ENCODE measurements around the gene ARID1B. TPM values are rescaled to one million over a fixed set of nuclear protein-coding genes. Genes with fewer than 3 reads are reported as not detected.

The ARID1B gene
- total RNA-seq, 4 donors from 2014 or later: 70.5 to 135 (median 78.2) TPM

DNA sequence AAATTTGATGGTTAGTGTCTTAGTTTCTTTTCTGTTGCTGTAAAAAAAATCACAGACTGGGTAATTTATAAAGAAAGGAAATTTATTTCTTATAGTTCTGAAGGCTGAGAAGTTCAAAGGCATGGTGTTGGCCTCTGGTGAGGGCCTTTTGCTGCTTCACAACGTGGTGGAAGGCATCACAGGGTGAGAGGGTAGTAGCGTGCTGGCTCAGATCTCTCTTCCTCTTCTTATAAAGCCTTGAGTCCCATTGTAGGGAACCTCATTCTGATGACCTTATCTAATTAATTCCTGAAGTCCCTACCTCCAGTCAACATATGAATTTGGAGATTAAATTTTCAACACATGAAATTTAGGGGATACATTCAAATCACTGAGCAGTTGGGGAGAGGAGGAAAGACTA is 62.0 kb downstream of the ARID1B start:
- ATAC-seq (ENCODE audit: low FRiP score): no peak
- TF ChIP-seq, protein P1, sequence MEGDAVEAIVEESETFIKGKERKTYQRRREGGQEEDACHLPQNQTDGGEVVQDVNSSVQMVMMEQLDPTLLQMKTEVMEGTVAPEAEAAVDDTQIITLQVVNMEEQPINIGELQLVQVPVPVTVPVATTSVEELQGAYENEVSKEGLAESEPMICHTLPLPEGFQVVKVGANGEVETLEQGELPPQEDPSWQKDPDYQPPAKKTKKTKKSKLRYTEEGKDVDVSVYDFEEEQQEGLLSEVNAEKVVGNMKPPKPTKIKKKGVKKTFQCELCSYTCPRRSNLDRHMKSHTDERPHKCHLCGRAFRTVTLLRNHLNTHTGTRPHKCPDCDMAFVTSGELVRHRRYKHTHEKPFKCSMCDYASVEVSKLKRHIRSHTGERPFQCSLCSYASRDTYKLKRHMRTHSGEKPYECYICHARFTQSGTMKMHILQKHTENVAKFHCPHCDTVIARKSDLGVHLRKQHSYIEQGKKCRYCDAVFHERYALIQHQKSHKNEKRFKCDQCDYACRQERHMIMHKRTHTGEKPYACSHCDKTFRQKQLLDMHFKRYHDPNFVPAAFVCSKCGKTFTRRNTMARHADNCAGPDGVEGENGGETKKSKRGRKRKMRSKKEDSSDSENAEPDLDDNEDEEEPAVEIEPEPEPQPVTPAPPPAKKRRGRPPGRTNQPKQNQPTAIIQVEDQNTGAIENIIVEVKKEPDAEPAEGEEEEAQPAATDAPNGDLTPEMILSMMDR (IDR thresholded peaks at IDR 0.05): no peak

DNA sequence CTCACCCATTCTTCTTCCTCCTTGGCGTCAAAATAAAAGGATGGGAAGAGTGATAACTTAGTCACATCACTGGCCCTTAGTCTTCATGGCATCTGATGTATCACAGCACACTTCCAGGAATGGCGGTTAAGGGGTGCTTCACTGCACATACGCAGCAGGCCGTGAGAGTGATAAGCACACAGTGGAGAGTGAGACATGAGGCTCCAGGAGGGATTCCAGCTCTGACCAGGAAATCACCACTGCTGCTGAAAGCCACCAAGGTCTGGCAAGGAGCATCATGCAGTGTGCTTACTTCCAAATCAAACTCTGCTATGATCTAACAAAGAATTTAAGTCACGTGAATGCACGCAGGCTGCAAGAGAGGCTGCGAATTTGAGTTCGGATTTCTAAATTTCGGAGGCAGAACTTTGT is 62.4 kb downstream of the ARID1B start:
- TF ChIP-seq, protein P1 (IDR thresholded peaks at IDR 0.05): no peak
- DNase-seq (ENCODE audit: low spot score): no peak
- peak; percentile 53 for ATAC-seq (ENCODE audit: low FRiP score)

More for the DNA sequence above, 62.0 kb downstream of the ARID1B start:
- DNase-seq (ENCODE audit: low spot score): no peak

DNA sequence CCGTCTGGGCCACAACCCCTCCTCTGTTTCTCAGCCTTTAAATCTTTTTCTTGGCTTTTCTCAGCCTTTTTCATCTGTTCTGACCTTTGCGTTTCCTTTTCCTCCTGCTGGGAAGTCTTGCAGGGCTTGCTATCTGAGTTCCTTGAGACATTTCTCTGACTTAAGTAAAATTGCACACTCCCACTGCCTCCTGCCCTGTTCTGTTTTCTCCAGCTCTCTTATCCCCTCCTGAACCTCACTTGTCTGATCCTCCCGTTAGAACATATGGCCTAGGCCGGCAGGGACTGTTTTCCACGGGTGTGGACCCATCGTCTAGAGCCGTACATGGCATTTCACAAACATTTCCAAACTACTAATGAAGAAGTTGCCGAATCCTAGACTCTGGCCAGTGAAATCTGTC is 63.0 kb downstream of the ARID1B start:
- ATAC-seq (ENCODE audit: low FRiP score): peak; percentile 20
- DNase-seq (ENCODE audit: low spot score): no peak
- TF ChIP-seq, protein P1 (IDR thresholded peaks at IDR 0.05): no peak

DNA sequence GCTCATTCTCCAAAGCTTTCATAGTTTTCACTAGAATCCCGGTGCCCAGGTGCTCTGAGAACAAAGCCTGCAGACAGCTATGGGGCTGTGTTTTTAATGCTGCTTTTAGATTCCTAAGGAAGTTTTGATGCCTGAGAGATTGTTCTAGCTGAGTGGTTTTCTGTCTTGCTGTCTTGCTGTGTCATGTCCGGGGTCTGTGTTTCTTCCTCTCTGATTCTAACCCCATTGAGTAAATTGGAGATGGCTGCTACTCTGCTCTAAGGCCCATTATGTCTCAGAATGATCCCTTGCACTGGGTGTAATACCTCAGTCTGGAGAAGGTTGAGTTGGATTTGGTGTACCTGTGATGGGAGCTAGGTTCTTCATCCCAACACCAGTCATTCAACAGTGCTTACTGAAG is 63.4 kb downstream of the ARID1B start:
- no peak for DNase-seq (ENCODE audit: low spot score)
- TF ChIP-seq, protein P1 (IDR thresholded peaks at IDR 0.05): no peak
- no peak for ATAC-seq (ENCODE audit: low FRiP score)

DNA sequence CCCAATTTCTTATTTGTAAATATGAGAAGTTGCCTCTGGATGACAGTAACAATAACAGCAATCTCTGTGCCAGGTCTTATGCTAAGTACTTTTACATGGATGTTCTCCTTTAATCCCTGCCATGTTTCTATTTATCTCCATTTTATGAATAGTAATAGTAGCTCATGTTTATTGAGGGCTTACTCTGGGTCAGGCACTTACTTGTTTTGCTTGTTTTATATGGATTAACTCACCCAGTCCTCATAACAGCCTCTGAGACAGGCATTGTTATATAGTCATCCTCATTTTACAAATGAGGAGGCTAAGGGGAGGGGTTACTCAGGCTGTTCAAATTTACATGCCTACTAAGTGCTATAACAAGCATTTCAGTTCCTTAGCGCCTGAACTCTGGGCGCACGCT is 64.3 kb downstream of the ARID1B start:
- DNase-seq (ENCODE audit: low spot score) (no peak), ATAC-seq (ENCODE audit: low FRiP score) (no peak)

DNA sequence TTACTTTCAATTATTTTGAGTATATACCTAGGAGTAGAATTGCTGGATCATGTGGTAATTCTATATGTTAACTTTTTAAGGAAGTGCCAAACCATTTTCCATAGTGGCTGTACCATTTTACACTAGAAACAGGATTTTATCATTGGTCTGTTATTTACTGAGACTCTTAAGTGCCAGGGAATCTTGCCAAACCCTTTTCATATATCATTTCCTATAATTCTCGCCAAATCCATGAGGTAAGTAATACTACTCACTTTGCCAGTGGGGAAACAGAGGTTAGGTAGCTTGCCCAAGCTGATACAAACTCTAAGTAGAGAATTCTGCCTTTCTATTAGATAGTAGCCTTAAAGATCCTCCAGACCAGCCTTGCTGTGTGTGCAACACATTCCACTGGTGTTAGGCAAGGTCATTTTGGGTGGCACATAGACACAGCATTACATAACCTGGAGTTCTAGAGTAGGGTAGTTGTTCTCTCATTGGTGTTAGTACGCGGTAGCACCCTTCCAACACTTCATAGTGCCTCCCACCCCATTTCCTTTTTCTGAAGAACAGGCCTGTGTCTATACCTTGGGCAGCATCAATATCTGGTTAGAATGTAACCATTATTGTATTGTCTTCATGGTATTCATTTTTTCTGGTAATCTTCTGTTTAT is 65.5 kb downstream of the ARID1B start:
- DNase-seq (ENCODE audit: low spot score) (no peak), ATAC-seq (ENCODE audit: low FRiP score) (no peak)
- TF ChIP-seq, protein P1 (IDR thresholded peaks at IDR 0.05): no peak

More for the DNA sequence above, 64.3 kb downstream of the ARID1B start:
- TF ChIP-seq, protein P1 (IDR thresholded peaks at IDR 0.05): no peak

DNA sequence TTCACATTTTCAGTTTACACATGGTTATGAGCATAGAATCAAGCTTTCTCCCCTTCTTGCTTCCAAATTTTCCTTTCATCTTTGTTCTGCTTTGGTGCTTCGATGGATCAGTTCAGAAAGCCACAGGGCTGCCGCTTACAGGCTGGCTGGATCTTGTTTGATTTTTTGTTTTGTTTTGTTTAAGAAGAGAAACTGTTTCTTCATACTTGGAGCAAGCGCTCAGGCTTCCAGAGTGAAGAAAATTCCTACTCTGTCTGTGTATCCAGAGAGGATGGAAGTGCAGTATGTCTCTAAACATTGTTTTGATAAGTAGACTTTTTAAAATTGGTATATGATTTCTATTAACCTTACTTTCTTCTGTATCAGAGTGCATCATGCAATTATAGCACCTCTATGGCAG is 66.9 kb downstream of the ARID1B start:
- ATAC-seq (ENCODE audit: low FRiP score) (no peak), DNase-seq (ENCODE audit: low spot score) (no peak)
- TF ChIP-seq, protein P1 (IDR thresholded peaks at IDR 0.05): no peak
